Astrocyte of the spinal cord (primary cell): ENCODE data around the gene GNAQ.
"Not testable (repeated sequence)": the region's sequence is repeated elsewhere in the genome, so short reads cannot be mapped to it uniquely, and the experiment has no call there.

ENCODE experiments used
- DNase-seq: peaks from one replicate; pipeline ENCODE4 v3.0.0; 2011; ENCODE audit warnings: low read depth, low spot score
- H3K4me3 ChIP-seq: 2 replicates; pipeline ENCODE4 v1.5.1; 2011; ENCODE audit warnings: low read depth, mild to moderate bottlenecking, low read length, moderate library complexity
- CTCF ChIP-seq: IDR thresholded peaks from 2 replicates; pipeline ENCODE4 v1.5.1; 2012; ENCODE audit warnings: low read depth, mild to moderate bottlenecking, low read length, inconsistent platforms
- in situ Hi-C: cut with HindIII; loops from 2 replicates; pipeline ENCODE4 v1.10.0; 2017; ENCODE audit warnings: low sequenced_read_pairs

The GNAQ gene

GRCh38 chr9:77765781-77766259 lies 265.8 kb downstream of the GNAQ start:
- no peak for DNase-seq
- no peak overlapping the region for H3K4me3 ChIP-seq
- no peak for TF ChIP-seq CTCF
- in situ Hi-C loops = no loop called here

DNA sequence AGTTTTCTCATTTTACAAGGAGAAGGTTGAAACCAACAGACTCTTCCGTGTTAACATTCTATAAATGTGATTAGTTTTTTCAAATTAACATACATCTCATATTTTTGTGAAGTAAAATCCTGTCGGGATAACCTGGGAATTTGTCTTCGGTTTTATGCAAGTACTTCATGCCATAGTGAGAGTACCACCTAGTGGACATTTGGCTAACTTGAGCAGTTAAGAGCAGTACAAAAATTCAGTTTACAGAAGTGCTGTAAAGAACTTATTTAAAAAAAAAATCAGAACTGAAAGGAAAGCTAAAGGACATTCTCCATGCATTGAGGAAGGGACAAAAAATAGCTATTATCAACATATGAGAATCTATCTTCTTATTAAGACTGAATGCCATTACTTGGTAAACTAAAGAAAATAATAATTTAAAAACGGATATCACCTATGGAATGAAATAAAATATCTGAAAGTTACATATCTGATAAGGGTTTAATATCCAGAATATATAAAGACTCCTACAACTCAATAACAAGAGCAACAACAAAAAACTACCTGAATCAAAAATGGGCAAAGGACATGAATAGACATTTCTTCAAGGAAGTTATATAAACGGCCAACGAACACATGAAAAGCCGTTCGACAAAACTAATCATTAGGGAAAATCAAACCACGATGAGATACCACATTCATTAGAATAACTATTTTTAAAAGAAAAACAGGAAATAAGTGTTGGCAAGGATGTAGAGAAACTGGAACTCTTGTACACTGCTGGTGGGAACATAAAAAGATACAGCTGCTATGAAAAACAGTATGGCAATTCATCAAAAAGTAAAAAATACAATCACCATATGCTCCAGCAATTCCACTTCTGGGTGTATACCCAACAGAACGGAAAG lies 266.5 kb downstream of the GNAQ start:
- H3K4me3 ChIP-seq = no peak overlapping the region
- TF ChIP-seq CTCF = peak; percentile 74
- in situ Hi-C loops = no loop called here
- DNase-seq = peak; percentile 75

DNA sequence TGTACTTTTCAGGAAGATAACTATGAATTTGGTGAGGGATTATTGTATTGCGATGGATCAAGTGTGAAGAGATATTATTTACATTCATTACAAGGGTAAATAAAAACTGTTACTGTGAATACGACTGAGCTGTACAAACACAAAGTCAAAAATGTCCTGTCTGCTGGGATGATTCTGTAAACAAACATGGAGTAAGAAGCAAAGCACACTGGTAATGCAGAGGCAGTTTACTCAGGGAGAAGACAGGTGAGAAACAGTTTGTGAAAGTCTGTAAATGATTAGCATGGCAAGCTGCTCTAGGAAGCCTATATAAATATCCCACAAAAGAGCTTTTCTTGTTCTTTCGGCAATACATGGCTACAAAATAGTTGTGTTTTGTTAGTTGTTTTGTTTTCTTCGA lies 268.0 kb downstream of the GNAQ start:
- no peak for TF ChIP-seq CTCF
- in situ Hi-C loops = no loop called here
- no peak overlapping the region for H3K4me3 ChIP-seq
- DNase-seq = no peak

DNA sequence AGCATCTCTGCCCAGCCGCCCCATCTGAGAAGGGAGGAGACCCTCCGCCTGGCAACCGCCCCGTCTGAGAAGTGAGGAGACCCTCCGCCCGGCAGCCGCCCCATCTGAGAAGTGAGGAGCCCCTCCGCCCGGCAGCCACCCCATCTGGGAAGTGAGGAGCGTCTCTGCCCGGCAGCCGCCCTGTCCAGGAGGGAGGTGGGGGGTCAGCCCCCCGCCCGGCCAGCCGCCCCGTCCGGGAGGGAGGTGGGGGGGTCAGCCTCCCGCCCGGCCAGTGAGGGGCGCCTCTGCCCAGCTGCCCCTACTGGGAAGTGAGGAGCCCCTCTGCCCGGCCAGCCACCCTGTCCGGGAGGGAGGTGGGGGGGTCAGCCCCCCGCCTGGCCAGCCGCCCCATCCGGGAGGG lies 270.7 kb downstream of the GNAQ start:
- H3K4me3 ChIP-seq, in situ Hi-C loops, DNase-seq: not testable (repeated sequence)

GRCh38 chr9:77759391-77759790 lies 272.2 kb downstream of the GNAQ start:
- no peak for DNase-seq
- in situ Hi-C loops = no loop called here
- no peak overlapping the region for H3K4me3 ChIP-seq
- TF ChIP-seq CTCF = no peak

DNA sequence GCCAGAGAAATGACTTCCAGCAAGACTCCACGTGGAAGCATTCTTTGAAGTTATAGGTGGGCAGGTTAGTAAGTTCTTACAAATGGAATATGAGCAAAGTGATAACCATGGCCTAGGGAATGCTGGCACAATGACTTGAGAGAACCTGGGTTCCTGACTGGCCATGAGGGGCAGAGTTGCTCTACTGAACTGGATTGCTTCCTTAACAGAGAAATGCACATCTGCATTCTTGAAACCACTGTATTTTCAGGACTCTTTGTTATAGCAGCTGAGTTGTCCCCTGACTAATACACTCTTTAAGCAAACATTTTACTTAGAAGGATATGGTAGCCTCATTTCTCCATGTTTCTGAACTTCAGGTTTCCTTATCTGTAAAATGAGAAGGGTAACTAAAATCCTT lies 275.2 kb downstream of the GNAQ start:
- no peak overlapping the region for H3K4me3 ChIP-seq
- DNase-seq = no peak
- in situ Hi-C loops = no loop called here
- no peak for TF ChIP-seq CTCF

DNA sequence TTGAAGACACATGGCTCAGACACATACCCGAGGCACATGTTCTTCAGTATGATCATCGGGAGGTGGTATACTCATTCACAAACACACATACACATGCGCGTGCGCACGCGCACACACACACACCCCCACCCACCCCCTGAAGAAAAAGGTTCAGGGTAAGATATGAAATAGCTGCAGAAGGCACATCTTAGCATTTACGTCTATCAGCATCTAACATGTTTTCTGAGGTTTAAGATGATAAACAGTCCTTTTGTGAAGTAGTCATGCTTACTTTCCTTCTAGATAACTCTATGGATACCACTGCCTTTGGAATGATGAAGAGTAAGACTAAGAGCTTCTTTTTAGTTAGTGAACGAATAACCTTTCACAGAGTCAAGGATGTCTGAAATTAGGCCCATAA lies 278.4 kb downstream of the GNAQ start:
- in situ Hi-C loops = no loop called here
- H3K4me3 ChIP-seq = no peak overlapping the region
- no peak for DNase-seq
- no peak for TF ChIP-seq CTCF
